Measurements from ENCODE around the gene MFNG.

MFNG gene

GRCh38 chr22:37511395-37512104 is 25.4 kb upstream of the MFNG start:
- no peak for DNase-seq (ENCODE audit: low read depth in 2 of 2)

- no peak for DNase-seq (ENCODE audit: low read depth in 2 of 2)
Observed at GRCh38 chr22:37510091-37510490, 23.9 kb upstream of the MFNG start.

- DNase-seq (ENCODE audit: low read depth in 2 of 2) = no peak
Observed at GRCh38 chr22:37509059-37509860, 23.1 kb upstream of the MFNG start.

- DNase-seq (ENCODE audit: low read depth in 2 of 2) = no peak
Observed at GRCh38 chr22:37508431-37508992, 22.3 kb upstream of the MFNG start.

- no peak for DNase-seq (ENCODE audit: low read depth in 2 of 2)
Observed at GRCh38 chr22:37507731-37508130, 21.5 kb upstream of the MFNG start.

GRCh38 chr22:37505989-37506388 is 19.8 kb upstream of the MFNG start:
- no peak for DNase-seq (ENCODE audit: low read depth in 2 of 2)

- no peak for DNase-seq (ENCODE audit: low read depth in 2 of 2)
Observed at GRCh38 chr22:37505565-37505964, 19.4 kb upstream of the MFNG start.

- DNase-seq (ENCODE audit: low read depth in 2 of 2) = no peak
Observed at GRCh38 chr22:37504964-37505363, 18.8 kb upstream of the MFNG start.

- no peak for DNase-seq (ENCODE audit: low read depth in 2 of 2)
Observed at GRCh38 chr22:37503850-37504249, 17.7 kb upstream of the MFNG start.

GRCh38 chr22:37503183-37503683 is 17.0 kb upstream of the MFNG start:
- no peak for DNase-seq (ENCODE audit: low read depth in 2 of 2)

- DNase-seq (ENCODE audit: low read depth in 2 of 2) = no peak
Observed at GRCh38 chr22:37502342-37503182, 16.4 kb upstream of the MFNG start.

GRCh38 chr22:37501610-37502341 is 15.6 kb upstream of the MFNG start:
- DNase-seq (ENCODE audit: low read depth in 2 of 2) = no peak

- no peak for DNase-seq (ENCODE audit: low read depth in 2 of 2)
Observed at GRCh38 chr22:37500745-37501609, 14.8 kb upstream of the MFNG start.

- DNase-seq (ENCODE audit: low read depth in 2 of 2) = no peak
Observed at GRCh38 chr22:37499789-37500540, 13.8 kb upstream of the MFNG start.

- no peak for DNase-seq (ENCODE audit: low read depth in 2 of 2)
Observed at GRCh38 chr22:37499027-37499707, 13.0 kb upstream of the MFNG start.

- peak; percentile 28 to 38 for DNase-seq (ENCODE audit: low read depth in 2 of 2)
Observed at GRCh38 chr22:37498289-37498909, 12.2 kb upstream of the MFNG start.

GRCh38 chr22:37497062-37497599 is 10.9 kb upstream of the MFNG start:
- DNase-seq (ENCODE audit: low read depth in 2 of 2) = no peak

GRCh38 chr22:37496651-37497050 is 10.5 kb upstream of the MFNG start:
- no peak for DNase-seq (ENCODE audit: low read depth in 2 of 2)

All from stimulated activated CD8-positive, alpha-beta memory T cell treated with anti-CD3 and anti-CD28 coated beads, Interleukin-15, amount 100 ng/mL, for 4 hours (primary cell).